HG03354 (cell line): Measurements from ENCODE around the gene ZACN.
"Not testable (repeated sequence)": the region's sequence is repeated elsewhere in the genome, so short reads cannot be mapped to it uniquely, and the experiment has no call there.

ENCODE experiments used
- ATAC-seq: cut with Tn5 transposase; IDR thresholded peaks from one replicate; pipeline ENCODE4 v1.9.1; 2021; ENCODE audit warnings: mild to moderate bottlenecking; ENCODE audit not compliant: unreplicated experiment, poor library complexity, severe bottlenecking

Gene ZACN

DNA sequence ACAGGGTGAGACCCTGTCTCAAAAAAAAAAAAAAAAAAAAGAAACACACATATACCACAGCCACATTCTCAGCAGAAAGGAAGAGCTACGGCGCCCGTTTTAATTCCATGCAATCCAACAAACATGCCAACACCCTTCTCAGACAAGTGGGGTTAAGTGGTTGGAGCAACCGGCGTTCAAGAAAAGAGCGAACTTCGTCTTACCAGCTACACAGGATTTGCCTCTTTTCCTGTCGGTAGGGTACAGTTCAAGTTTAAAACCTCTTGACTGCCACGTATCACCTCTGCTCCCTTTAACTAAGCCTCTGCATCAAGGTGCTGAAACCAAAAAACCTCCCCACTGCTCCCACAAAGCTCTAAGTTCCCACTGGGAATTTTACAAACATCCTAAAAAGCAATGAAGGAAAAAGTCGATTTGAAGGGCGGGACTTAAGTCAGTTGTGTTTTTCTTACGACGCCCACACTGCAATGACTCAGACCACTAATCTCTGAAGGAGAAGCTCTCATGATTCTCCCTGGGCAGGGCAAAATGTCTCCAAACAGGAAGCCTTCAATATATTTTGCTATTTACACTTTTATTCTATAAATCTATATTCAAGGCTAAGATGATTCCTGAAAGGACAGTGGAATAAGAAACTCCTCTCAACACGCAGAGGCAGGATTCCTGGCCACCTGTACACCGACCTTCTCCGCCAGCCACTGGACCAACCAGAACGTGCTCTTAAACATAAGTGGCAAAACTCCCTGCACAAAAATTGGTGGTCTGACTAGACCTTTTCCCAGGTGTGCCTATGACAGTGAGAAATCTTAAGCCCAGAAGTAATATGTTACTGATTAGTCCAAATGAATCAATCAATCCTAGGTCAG is 25.5 kb upstream of the ZACN start:
- ATAC-seq = no peak

DNA sequence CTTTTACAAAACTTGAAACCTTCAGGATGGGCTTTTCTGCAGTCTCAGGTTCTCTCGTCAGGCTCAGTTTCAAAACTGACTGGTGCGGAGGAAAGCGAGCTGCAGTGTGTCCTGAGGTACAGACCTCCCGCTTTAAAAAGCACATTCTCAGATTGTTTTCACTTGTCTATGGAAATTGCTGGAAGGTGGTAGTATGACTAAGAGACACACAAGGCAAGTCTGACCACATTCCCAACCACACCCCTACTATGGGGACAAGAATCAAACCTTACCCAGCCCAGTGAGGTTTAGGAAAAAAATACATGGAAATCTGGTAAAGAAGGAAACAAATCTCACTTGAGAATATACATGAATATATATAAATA is 24.9 kb upstream of the ZACN start:
- ATAC-seq = no peak

DNA sequence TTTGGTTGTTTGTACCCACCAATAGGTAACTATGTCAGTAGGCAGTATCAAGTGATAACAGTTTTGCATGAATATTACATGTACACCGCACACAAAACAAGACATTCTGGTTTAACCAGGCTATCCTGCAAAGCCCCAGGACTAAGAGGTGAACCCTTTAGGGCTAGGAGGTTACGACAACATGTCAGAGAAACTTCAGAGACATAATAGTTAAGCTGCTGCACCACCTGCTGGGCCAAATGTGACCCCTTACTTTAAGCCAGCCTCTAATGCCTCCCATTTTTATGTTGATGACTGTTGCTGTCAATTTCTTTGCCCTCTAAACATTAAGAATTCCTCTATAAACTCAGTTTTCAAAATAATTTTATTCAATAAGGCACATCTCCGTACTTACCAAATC is 22.1 kb upstream of the ZACN start:
- ATAC-seq = no peak

DNA sequence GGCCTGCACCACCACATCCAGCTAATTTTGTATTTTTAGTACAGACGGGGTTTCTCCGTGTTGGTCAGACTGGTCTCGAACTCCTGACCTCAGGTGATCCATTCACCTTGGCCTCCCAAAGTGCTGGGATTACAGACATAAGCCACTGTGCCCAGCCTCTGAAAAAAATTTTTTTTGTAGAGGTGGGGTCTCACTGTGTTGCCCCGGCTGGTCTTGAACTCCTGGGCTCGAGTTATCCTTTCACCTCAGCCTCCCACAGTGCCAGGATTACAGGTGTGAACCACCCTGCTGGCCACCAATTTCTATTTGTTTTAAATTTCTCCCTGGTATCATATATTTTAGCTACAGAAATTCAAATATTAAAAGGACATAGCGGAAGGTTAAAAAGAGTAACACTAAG is 20.7 kb upstream of the ZACN start:
- not testable (repeated sequence) for ATAC-seq

DNA sequence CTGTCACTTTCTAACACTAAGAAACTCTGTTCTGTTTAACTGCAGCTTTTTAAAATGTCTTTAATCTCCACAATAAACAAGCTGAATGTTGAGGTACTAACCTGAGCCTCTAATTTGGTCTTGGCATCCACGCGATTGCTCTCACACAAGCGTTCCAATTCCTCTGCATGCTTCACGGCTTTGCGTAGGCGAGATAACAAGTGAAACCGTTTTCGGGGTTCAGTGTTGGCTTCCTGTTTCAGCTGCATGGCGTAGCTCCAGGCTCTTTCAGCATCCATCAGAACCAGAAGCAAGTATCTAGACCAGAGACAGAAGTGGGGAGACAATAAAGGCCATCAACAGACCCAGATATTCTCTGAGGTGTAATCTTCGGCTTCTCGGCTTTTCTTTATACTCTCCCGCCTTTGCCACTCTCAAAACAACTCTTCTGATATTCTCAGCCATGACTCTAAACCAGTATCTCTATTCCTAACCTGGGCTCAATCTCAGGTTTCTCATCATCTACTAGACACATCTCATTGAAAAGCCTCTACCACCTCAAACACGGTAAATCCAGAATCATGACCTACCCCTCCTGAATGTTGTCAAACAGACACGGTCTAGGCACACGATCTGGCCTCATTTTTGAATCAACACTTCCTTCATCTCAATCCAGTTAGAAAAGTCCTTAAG is 15.0 kb upstream of the ZACN start:
- no peak for ATAC-seq

DNA sequence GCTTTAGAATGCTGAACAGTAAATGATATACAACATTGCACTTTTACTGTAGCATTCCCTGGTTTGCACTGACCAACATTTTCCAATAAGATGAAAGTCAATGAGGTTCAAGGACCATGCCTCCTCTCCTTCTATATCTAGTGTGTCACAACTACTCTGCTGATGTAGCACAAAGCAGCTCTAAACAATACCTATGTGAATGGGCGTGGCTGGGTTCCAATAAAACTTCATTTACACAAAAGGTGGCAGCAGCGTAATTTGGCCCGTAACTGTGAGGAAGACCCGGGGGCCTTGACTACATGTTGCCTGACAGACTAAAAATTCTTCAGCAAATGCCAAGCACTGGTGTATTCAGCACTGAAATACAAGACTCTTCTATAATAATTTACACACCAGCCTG is 13.2 kb upstream of the ZACN start:
- ATAC-seq = no peak

DNA sequence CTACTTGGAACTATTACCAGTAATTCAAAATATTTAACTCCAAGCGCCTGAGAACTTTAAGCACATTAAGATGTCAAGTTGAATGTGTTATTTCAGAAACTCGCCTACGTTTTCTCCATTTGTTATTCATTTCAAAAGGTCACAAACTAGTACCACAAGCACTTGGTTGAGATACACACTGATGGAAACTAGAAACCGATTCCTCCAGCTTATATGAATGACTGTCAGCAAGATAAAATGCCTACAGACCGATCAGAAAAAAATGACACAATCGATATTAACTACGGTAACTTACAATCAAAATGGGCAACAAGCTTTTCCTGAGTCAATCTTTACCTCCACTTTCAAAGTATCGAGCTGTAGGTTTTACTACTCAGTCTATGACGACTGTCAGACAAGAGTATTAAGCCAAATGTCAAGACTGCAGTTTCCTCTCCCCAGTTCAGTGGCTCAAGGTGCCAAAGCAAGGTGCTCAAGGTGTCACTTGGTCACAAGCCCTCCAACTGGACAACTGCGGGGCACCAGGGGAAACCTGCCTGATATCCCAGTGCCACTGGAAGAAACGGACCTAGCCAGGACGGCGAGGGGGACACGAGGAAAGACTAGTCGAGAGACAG is 7.3 kb upstream of the ZACN start:
- ATAC-seq = no peak

DNA sequence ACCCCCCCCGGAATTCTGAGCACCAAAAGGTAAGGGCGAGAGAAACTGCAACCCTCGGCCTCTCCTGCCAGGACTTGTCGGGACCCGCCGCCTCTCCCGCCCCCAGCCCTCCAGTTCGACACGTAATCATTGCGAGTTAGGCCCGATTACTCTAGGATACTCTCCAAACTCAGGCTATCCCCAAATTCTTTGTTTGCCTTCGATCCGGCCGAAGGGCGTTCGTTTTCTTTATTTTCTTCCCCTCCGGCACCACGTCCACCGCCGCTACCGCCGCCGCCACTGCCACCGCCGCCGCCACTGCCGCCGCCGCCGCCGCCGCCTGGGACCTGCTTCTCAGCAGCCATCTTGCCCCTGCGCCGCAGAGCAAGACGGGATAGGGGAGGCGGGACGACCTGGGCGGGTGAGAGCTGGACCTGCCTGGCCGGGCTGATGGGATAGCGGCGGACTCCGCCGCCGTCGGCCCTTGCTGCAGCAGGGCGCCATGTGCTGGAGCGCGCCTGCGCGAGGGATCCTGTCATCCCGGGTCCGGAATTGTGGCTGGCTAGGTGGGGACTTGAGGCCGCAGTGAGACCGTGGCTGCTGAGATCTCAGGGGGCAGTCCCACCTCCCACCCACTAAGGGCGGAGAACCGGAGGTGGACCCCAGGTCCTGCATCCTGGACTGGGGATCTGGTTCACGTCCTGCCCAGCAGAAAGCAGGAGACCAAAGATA is 6.7 kb upstream of the ZACN start, which contains the start of gene SRP68:
TSS of gene SRP68 (minus strand) at position 370 of the 711 bp plus-strand sequence. CDS start at position 344, 26 bp downstream.
- peak; percentile 88 for ATAC-seq

DNA sequence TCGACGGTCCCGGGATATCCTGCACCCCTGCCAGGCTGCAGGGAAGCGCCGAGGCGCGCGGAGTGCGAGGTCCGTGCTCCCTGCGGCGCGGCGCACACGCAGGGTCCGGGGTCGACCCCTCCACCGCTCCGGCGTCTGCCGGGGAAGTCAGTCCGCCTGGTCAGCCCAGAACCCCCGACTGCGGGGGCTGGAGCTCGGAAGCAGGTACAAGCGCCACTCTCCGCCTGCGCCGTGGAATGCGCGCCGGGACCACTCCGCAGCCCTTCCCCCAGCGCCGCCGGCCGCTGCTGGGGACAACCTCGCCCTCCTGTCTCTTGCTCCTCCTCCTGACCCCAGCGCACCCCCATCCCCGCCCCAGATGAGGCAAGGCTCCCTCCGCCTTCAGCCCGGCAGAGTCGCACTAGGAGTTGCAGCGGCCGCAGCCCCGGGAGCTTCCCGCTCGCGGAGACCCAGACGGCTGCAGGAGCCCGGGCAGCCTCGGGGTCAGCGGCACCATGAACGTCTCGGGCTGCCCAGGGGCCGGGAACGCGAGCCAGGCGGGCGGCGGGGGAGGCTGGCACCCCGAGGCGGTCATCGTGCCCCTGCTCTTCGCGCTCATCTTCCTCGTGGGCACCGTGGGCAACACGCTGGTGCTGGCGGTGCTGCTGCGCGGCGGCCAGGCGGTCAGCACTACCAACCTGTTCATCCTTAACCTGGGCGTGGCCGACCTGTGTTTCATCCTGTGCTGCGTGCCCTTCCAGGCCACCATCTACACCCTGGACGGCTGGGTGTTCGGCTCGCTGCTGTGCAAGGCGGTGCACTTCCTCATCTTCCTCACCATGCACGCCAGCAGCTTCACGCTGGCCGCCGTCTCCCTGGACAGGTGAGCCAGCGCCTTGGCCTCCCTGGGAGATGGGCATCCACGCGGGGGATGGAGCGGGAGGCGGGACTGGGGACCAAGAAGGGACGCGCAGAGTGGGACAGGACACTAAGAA is 4.3 kb upstream of the ZACN start, which contains the start of gene GALR2:
TSS of gene GALR2 (plus strand) at position 392 of the 974 bp plus-strand sequence. CDS start at position 495, 103 bp downstream.
- no peak for ATAC-seq

DNA sequence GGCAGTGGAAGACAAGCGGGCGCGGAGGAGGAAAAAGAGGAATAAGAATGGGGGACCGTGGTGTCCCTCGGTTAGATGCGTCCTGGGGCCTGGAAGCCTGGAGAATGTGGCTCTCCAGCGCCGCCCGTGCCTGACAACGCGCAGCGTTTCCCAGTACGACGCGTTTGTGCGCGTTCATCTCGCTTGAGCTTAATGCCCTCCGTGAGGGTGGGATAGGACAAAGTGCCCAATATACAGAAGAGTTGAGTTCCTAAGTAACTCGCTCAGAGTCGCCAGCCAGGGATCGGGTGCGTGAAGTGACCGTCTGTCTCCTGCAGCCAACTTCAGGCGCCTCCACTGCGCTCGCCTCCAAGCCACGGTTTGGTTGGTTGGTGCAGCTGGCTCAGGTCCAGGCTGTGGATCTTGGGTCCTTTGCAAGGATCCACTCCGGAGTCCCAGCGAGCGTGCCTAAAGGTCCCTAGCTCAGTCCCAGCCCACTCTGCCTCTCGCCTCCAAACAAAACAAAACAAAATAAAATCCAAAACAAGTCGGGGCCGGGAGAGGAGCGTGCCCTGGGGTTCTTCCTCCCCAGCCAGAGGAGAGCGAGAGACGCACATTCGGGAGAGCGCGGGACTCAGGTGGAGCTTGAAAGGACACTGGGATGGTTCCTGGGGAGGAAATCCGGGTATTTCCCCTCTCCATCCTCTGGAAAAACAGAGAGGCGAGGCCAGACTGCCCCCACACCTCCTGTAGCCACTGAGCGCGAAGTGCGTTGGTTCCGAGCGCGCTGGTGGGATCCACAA is 3.4 kb upstream of the ZACN start:
- ATAC-seq = no peak

DNA sequence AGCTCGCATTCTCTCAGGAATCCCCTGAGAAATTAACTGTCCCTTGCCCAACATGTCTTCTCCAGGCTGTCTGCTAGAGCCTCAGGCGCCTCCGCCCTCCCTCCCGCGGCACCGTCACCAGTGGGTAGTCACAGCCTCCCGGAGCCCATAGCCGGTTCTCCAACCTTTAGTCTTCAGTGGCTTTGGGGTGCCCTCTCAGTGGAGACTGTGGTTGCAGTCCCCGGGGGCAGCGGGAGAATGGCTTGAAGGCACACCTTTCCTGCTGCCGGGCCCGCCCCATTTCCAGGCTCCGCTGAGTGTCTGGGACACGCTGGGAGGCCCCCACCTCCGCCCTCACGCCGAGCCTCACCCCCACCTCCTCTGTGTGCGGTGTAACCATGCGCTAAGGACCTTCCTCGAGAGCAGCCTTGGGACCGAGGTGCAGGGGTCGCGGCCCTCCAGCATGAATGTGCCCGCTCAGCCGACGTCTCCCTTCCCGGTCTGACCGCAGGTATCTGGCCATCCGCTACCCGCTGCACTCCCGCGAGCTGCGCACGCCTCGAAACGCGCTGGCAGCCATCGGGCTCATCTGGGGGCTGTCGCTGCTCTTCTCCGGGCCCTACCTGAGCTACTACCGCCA is 2.7 kb upstream of the ZACN start:
- ATAC-seq = no peak

DNA sequence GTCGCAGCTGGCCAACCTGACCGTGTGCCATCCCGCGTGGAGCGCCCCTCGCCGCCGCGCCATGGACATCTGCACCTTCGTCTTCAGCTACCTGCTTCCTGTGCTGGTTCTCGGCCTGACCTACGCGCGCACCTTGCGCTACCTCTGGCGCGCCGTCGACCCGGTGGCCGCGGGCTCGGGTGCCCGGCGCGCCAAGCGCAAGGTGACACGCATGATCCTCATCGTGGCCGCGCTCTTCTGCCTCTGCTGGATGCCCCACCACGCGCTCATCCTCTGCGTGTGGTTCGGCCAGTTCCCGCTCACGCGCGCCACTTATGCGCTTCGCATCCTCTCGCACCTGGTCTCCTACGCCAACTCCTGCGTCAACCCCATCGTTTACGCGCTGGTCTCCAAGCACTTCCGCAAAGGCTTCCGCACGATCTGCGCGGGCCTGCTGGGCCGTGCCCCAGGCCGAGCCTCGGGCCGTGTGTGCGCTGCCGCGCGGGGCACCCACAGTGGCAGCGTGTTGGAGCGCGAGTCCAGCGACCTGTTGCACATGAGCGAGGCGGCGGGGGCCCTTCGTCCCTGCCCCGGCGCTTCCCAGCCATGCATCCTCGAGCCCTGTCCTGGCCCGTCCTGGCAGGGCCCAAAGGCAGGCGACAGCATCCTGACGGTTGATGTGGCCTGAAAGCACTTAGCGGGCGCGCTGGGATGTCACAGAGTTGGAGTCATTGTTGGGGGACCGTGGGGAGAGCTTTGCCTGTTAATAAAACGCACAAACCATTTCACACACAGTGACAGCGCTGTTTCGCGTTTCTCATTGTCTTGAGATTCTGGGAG is 2.0 kb upstream of the ZACN start:
- ATAC-seq = no peak

DNA sequence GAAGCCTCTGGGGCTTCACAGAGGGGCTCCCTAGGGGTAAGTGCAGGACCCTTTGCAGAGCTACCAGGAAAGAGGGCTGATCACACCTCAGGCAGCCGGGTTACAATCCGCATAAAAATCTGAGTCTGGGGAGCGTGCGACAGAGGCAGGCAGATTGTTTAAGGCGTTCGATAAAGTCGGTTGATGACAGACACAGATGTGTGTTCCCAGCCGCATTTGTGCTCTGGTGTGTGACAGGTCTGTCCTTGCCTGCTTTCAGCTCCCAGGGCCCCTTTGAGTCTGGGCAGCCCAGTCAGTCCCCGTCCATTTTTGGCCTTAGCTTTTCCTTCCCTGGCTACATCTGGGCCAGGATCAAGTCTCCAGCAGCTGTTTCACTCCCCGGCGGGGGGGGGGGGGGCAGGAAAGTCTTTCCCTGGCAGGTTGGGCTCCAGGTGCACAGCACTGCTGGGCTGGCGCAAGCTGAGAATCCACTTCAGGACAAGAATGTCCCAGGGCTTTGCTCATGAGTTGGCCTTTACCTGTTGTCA is 1.3 kb upstream of the ZACN start:
- no peak for ATAC-seq

DNA sequence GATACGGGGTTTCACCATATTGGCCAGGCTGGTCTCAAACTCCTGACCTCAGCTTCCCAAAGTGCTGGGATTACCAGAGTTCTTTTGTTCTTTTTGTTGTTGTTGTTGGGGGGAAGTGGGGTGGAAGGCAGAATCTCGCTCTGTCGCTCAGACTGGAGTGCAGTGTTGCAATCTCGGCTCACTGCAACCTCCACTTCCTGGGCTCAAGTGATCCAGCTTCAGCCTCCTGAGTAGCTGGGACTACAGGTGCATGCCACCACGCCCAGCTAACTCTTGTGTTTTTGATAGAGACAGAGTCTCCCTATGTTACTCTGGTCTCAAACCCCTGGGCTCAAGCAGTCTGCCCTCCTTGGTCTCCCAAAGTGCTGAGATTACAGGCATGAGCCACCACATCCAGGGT is 612 bp upstream of the ZACN start:
- not testable (repeated sequence) for ATAC-seq

DNA sequence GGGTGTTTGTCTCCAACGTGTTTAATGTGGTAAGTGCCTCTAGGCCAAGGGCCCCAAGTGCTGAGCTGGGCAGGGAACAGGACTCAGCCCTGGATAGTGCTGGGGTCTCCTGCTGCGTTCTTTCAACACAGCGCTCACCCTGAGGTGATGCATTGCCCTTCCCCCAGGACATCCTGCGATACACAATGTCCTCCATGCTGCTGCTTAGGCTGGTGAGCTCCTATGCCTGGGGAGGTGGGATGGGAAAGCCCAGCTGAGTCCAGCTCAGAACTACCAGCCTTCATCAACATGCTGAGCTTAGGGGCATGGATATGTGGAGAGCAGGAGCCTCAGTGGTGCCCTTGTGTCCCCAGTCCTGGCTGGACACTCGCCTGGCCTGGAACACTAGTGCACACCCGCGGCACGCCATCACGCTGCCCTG is 563 bp downstream of the ZACN start:
- no peak for ATAC-seq

DNA sequence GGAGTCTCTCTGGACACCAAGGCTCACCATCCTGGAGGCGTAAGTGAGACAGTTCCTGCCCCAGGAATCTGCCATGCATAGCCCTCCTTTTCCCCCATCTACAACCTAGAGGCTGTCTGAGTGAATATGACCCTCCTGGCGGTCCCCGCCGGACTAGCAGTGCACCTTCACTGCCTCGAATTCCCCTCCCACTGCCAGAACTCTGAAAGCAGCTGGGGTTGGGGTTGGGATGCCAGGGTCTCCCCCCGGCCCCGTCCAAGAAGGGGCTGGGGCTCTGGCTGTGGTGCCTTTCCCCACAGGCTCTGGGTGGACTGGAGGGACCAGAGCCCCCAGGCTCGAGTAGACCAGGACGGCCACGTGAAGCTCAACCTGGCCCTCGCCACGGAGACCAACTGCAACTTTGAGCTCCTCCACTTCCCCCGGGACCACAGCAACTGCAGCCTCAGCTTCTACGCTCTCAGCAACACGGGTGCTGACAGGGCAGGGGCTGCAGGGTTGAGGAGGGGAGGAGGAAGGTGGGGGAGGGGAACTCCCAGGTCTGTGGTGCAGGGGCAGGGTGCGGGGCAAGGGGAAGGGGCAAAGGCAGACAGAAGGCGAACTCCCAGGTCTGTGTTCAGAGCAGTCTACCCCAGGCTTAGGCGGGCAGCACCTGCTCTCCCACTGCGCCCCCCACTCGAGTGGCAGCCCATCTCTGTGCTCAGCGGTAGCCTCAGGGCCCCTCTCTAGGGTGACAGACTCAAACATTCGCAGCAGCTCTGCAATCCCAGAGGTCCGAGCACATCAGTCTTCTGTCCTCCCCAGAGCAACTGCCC is 1.2 kb downstream of the ZACN start:
- ATAC-seq = no peak
